ENCODE data around the gene KRT31.
A peak's percentile ranks its signal among the peaks of the same experiment; 100 is the strongest.
"Not testable (repeated sequence)": the region's sequence is repeated elsewhere in the genome, so short reads cannot be mapped to it uniquely, and the experiment has no call there.

The KRT31 gene

GRCh38 chr17:41396996-41397660, at the start of gene KRT31:
TSS of gene KRT31 (minus strand) at chr17:41397608. CDS start at chr17:41397539, 69 bp downstream.
- DNase-seq (ENCODE audit: low read depth in 2 of 2): no peak

- peak; percentile 26 to 36 for DNase-seq (ENCODE audit: low read depth in 2 of 2)
These were observed 49.4 kb upstream of the KRT31 start for GRCh38 chr17:41446806-41447205.

- DNase-seq (ENCODE audit: low read depth in 2 of 2): no peak
These were observed 47.2 kb upstream of the KRT31 start for GRCh38 chr17:41444640-41445039.

- no peak for DNase-seq (ENCODE audit: low read depth in 2 of 2)
These were observed 46.8 kb upstream of the KRT31 start for GRCh38 chr17:41444186-41444585.

- DNase-seq (ENCODE audit: low read depth in 2 of 2): no peak
These were observed 45.3 kb upstream of the KRT31 start for GRCh38 chr17:41442739-41443138.

GRCh38 chr17:41440531-41441033, 43.2 kb upstream of the KRT31 start, which contains the start of gene KRT38:
TSS of gene KRT38 (minus strand) at chr17:41440983. CDS start at chr17:41440921, 62 bp downstream.
- no peak for DNase-seq (ENCODE audit: low read depth in 2 of 2)

- no peak for DNase-seq (ENCODE audit: low read depth in 2 of 2)
These were observed 42.0 kb upstream of the KRT31 start for GRCh38 chr17:41439375-41439774.

- DNase-seq (ENCODE audit: low read depth in 2 of 2): no peak
These were observed 40.4 kb upstream of the KRT31 start for GRCh38 chr17:41437769-41438168.

GRCh38 chr17:41437254-41437653, 39.8 kb upstream of the KRT31 start:
- DNase-seq (ENCODE audit: low read depth in 2 of 2): no peak

- DNase-seq (ENCODE audit: low read depth in 2 of 2): no peak
These were observed 37.0 kb upstream of the KRT31 start for GRCh38 chr17:41434415-41434814.

GRCh38 chr17:41434005-41434404, 36.6 kb upstream of the KRT31 start:
- DNase-seq (ENCODE audit: low read depth in 2 of 2): no peak

GRCh38 chr17:41433586-41433985, 36.2 kb upstream of the KRT31 start:
- DNase-seq (ENCODE audit: low read depth in 2 of 2): no peak

- not testable (repeated sequence) for DNase-seq (ENCODE audit: low read depth in 2 of 2)
These were observed 33.0 kb upstream of the KRT31 start for GRCh38 chr17:41430376-41430775.

GRCh38 chr17:41429667-41430066, 32.3 kb upstream of the KRT31 start:
- DNase-seq (ENCODE audit: low read depth in 2 of 2): no peak

- no peak for DNase-seq (ENCODE audit: low read depth in 2 of 2)
These were observed 31.3 kb upstream of the KRT31 start for GRCh38 chr17:41428591-41429291.

- DNase-seq (ENCODE audit: low read depth in 2 of 2): no peak
These were observed 26.8 kb upstream of the KRT31 start, which contains the start of gene KRT37 for GRCh38 chr17:41424111-41424635. TSS of gene KRT37 (minus strand) at chr17:41424585. CDS start at chr17:41424523, 62 bp downstream.

GRCh38 chr17:41422586-41422985, 25.2 kb upstream of the KRT31 start:
- not testable (repeated sequence) for DNase-seq (ENCODE audit: low read depth in 2 of 2)

GRCh38 chr17:41421617-41422016, 24.2 kb upstream of the KRT31 start:
- DNase-seq (ENCODE audit: low read depth in 2 of 2): no peak

- DNase-seq (ENCODE audit: low read depth in 2 of 2): no peak
These were observed 23.7 kb upstream of the KRT31 start for GRCh38 chr17:41421116-41421515.

GRCh38 chr17:41420134-41420533, 22.7 kb upstream of the KRT31 start:
- no peak for DNase-seq (ENCODE audit: low read depth in 2 of 2)

- no peak for DNase-seq (ENCODE audit: low read depth in 2 of 2)
These were observed 22.3 kb upstream of the KRT31 start for GRCh38 chr17:41419716-41420115.

- DNase-seq (ENCODE audit: low read depth in 2 of 2): no peak
These were observed 20.9 kb upstream of the KRT31 start for GRCh38 chr17:41418116-41418860.

Data from fibroblast of skin of left quadriceps (primary cell).